Erythroblast (primary cell): ENCODE results near the gene SMOC2.

ENCODE experiments used
- DNase-seq, 2 experiments: peaks; one replicate each; lab custom pipeline; 2025; lab: John Stamatoyannopoulos, UW
- GATA1 ChIP-seq: IDR thresholded peaks from 2 replicates; pipeline ENCODE4 v1.6.1; 2011; ENCODE audit warnings: low read depth, mild to moderate bottlenecking, control low read depth, low read length, moderate library complexity
- POLR2A ChIP-seq: IDR thresholded peaks from 2 replicates; pipeline ENCODE4 v1.6.1; 2011; ENCODE audit warnings: mild to moderate bottlenecking, low read length

SMOC2 gene

DNA sequence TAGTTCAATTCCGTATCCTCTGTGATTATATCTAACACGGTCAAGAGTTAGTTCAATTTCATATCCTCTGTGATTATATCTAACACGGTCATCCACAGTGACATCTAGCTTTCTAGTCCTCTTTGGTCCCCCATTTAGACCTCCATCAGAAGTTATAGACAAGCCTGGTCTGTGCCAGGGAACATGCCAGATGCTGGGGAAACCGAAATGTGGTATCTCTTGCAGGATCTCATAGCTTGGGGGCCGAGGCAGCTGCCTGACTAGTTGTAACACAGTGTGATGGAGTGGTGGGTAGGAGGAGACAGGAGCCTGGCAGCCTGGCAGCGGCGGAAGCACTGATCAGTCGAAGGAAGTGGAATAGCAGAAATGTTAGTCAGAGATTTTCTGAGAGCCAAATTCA lies 13.8 kb upstream of the SMOC2 start:
- TF ChIP-seq GATA1 (no peak), POLR2A (no peak)
- DNase-seq, result no peak

DNA sequence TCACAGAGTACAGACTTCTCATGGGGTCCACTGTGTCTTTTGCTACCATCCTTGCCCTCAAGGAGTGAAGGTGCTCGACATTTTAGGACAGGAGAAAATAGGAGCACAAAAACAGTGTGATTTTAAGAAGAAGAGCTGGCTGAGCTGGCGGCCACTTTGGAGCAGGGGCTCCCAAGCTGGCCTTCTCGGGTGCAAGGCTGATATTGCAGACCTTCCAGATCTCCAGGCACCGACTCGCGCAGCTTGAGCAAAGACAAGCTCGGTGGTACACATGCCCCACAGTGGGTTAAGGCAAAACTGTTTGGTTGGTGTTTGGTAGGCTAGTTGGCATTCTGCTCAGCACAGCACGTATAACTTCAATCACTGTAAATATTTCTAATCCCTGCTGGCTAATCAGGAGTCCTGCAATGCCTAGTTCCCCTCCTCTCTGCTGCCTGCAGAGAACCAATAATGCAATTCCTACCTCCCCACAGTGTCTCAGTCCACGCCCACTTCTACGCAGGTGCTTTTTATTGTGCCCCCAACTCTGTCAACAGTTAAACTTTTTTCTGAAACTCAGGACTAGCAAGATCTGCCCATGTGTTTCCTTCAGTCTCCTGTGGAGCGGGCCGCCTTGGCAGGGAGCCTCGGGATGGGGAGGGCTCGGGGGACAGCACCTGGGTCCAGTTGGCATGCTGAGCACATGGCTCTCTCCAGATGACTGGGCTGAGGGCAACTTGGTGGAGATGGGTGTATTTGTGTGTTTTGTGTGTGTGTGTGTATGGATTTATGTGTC lies 12.7 kb upstream of the SMOC2 start:
- TF ChIP-seq GATA1 (no peak), POLR2A (no peak)
- no peak for DNase-seq

DNA sequence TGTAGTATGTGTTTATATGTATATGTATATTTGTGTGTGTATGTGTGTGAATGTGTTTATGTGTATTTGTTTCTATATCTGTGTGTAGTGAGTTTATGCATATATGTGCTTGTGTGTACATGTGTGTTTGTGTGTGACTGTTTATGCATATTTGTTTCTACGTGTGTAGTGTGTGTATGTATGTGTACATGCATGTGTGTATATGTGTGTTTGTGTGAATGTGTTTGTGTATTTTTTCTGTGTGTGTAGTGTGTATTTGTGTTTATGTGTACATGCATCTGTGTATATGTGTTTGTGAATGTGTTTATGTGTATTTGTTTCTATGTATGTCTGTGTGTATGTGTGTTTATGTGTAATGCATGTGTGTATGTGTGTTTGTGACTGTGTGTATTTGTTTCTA lies 12.1 kb upstream of the SMOC2 start:
- no peak for TF ChIP-seq GATA1
- no peak for TF ChIP-seq POLR2A
- DNase-seq, result no peak

DNA sequence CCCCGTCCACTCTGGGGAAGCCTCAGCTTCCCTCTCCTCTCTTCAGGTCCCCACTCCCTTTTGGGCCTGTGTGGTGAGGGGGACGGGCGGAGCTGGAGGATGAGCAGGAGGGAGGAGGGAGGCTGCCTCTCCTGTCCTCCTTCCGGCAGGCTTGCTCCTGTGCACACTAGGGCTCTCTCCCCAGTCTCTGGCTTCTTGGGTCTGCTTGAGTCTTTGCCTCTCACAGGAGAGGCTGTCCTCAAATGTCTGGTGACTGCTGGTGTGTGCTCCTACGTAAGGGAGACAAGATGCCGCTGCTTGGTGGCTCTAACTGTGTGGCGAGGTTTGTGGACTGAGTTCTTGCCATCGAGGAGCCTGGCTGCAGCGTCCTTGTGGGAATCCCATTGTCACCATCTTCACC lies 8.8 kb upstream of the SMOC2 start:
- DNase-seq, result no peak
- TF ChIP-seq GATA1 (no peak), POLR2A (no peak)

DNA sequence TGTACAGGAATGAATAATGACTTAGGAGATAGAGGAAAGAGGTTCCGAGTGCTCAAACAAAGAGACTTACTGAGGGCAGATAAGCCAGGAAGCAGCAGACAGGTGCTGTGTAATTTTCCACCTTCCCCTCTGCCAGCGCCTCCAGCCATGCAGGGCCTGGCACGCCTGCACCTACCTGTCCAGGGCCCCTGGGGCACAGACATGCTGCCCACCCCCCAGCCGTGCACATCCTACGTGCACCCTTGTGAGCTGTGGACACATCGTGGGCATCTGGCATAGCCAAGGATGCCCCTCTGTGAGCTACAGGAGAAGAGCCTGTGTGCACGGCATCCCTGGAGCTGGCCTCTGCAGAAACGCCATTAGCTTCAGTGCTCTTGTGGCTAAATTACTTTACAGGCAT lies 7.1 kb upstream of the SMOC2 start:
- DNase-seq, result no peak
- TF ChIP-seq GATA1 (no peak), POLR2A (no peak)

DNA sequence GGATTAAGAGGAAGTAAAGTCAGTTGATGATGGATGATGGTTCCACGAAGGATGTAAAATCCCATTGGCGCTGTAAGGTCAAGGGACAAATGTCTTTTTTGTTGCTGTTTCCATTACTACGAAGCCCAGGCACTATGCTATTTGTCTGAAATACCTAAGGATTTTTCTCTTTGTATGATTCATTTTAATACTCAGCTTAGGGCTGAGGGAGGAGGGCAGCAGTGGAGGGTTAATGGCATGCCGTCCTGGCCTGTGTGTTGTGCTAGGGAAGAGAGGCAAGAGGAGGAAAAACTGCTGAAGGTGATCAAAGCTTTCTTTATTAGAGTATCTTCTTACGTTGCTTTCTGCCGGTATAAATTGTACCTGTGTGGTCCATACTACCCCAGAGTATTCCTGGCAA lies 6.5 kb upstream of the SMOC2 start:
- no peak for TF ChIP-seq POLR2A
- TF ChIP-seq GATA1, result no peak
- no peak for DNase-seq

DNA sequence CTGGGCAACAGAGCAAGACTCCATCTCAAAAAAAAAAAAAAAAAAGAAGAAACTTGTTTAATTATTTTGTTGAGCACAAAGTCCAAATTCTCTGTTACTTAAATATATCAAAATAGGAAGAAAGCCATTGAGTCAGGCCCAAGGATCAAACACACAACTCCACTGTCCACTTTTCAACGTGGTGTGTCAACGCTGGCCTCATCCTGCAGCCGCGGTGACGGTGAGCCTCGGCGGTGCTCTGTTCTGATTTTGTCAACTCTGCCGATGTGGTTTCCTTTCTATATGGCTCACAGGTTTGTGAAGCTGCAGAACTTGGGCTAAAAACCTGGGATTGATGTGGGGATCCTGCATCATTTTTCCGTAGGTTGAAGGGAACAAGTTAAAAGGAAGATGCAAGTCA lies 3.2 kb upstream of the SMOC2 start:
- no peak for TF ChIP-seq GATA1
- TF ChIP-seq POLR2A, result no peak
- no peak for DNase-seq

DNA sequence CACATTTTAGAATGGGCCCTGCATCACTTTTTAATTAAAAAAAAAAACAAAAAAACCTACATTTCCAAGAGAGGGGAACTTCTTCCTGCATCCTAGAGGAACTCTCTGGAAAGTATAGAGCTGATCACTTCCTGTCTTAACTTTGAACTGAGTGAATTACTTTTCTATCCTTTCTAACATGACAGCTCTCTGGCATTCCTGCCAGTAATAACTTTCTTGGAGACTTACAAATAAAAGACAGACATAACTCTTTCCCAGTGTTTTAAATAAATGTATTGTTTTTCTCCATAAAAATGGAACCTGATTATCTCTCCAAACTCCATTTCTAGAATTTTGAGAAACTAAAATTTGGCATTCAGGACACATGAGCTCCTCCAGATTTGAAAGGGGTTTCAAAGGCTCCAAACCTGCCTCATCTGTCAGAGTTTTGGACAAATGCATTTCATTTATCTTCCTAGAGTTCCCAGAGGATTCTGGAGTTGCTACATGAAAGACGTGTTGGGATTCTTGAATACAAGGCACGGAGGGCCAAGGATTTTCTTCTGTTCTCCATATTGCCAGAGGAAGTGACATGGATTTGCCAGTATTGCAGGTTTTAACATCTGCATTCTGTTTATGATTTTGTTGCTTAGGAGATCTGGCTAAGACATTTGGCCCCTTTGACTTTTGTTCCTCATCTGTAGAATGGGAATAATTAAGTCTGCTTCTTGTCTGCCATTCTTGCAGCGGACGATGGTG lies 2.0 kb upstream of the SMOC2 start:
- DNase-seq, result no peak
- TF ChIP-seq POLR2A (no peak), GATA1 (no peak)

DNA sequence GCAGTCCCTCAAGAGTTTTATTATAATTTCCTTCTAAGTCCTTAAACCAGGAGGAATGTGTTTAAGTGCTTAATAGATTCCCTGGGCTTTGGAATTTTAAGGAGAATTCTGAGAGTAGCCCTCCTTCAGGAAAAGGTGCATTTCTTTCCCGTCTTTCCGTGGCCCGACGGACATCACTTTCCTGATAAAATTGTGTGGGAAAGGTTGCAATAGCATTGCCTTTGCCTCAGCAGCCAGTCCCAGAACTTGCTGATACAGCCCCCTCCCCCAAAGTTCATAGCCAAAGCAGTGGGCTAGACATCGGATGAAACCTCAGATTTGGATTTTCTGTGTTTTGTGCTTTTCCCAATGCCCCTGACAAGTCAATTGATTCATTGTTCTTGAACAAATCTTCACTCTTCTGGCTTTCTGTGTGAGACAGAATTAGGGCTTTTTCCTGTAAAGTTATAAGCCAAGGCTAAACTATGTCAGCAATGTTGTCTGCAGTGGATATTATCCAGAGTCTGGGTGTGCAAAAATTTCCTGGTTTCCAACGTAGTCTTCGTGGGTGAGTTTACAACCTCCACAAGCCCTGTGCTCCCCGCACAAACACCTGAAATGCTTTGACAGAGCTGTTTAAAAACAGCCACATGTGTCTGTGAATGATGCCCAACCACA lies 1.1 kb upstream of the SMOC2 start:
- no peak for DNase-seq
- TF ChIP-seq GATA1, result no peak
- no peak for TF ChIP-seq POLR2A

DNA sequence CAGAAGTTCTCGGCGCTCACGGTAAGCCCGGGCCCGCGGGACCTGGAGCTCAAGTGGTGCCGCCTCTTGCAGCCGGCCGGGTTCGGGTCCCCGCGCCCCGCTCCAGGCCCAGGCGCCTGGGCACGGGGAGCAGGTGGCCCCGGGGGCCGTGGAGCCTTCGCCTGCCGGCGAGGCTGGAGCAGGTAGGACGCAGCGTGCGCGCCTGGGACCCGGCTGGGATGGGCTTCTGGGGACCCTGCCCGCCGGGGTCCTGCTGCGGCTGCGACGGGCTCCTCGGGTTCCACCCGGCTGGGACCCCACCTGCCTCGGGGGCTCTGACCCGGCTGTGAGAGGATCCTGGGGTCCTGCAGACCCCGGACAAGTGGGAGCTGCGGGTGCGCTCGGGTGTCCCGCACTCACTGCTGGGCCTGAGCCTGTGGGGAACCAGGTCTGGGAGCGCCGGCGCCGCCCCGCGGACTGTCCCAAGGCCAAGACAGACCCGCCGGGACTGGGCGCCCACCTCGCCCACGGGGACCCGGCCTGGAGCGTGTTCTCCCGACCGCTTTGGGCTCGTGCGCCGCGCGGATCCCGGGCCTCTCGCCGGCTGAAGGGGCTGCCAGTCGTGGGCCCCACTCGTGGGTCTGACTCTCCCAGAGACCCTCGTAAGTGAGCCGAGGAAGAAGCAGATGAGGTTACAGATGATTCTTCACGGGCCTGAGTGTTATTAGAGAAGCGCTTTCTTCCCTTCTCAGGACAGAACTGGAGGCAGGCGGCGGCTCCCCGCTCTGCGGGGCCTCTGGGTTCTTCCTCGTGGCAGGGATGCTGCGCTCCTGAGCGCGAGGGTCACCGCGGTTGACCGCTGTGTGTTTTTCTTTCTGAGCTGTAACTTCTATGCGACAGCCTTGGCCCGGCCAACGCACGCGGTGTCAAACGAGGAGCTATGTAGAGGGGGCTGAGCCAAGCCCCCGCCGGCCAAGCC lies 729 bp downstream of the SMOC2 start:
- no peak for DNase-seq
- TF ChIP-seq POLR2A (no peak), GATA1 (no peak)

DNA sequence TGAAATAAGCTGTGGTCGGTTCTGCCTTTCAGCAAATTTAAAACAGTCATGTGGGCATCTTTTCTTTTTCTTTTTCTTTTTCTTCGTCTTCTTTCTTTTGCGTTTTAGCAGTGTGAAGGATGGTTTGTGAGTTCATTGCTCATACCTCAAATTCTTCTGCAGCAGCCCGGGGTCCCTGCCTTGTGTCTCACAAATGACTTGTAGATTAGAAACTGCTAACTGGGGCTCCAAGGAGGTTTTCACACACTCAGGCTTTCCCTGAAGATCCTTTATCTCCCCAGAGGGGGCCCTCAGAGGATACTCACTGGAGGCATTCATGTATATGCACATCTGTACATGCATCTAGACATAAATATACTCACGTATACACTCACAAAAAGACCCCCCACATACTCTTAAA lies 1.7 kb downstream of the SMOC2 start:
- TF ChIP-seq POLR2A (no peak), GATA1 (no peak)
- DNase-seq, result no peak

DNA sequence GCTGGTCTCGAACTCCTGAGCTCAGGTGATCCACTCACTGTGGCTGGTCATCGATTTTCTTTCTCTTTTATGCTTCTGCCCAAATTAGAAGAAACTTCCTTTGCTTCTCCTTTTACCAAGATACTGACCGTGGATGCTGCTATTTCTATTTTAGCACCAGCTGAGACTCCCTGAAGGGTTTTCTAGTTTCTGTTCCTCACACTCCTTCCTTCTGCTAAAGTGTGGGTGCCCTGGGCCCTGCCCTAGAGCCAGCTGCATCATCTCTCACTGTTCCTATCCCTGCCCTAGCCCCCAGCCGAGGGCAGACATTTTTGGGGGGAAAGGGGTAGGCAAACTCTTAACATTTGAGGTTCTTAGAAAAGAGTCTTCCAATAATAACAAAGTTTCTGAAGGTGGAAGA lies 6.3 kb downstream of the SMOC2 start:
- DNase-seq, result no peak
- TF ChIP-seq POLR2A (no peak), GATA1 (no peak)

DNA sequence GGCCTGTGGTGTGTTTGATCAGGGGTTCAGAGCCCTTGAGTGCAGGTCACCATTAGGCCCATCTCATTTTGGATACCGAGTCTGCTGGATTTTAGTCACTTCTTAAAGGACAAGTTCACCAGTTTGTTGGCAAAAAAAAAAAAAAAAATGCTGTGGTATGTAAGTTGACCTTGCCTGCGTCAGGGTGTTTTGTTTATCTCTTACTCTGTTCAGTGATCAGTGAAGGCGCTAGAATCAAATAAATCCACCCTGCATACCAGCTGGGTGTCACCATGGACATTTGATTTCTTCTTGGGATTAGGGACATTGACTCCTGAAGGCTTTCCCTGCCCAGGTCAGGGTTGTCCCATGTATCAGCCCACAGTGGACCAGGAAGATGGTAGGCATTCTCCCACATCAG lies 6.7 kb downstream of the SMOC2 start:
- DNase-seq, result no peak
- TF ChIP-seq POLR2A, result no peak
- no peak for TF ChIP-seq GATA1
